Measurements from ENCODE around the gene PDE1C.
A peak's percentile ranks its signal among the peaks of the same experiment; 100 is the strongest.

The PDE1C gene

GRCh38 chr7:31919678-31920369 lies 150.4 kb downstream of the PDE1C start:
- DNase-seq, result no peak
- intact Hi-C loops (cut with DNase I), result no loop called here

DNA sequence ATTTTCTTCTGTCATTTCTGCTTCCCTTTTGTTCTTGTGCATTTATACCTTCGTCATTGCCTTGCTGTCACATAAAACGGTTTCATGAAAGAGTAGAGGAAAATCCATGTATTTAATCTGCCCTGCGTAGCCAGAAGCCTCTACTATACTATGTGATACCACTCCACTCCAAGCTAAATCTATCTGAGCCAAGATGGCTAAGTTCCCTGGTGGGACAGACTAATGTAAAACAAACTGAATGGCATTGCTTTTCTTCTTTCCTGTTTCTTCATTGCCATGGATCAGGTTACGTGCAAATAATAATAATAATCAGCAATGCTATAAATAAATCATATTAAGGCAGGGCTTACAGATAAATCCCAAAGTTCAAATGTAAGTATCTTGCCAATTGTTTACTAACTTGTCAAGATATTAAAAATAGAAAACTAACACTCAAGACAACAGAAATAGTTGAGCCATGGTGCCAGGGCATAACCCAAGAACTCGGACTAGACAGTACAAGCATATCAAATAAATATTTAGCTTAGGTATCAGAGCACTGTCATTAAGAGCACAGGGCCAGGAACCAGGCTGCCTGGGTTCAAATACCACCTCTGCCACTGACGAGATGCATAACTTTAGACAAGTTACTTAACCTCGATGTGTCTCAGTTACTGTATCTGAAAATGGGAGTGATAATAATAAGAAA lies 151.4 kb downstream of the PDE1C start:
- no peak for DNase-seq
- intact Hi-C loops (cut with DNase I), result no loop called here

GRCh38 chr7:31917256-31917655 lies 153.0 kb downstream of the PDE1C start:
- no peak for DNase-seq
- intact Hi-C loops (cut with DNase I), result no loop called here

DNA sequence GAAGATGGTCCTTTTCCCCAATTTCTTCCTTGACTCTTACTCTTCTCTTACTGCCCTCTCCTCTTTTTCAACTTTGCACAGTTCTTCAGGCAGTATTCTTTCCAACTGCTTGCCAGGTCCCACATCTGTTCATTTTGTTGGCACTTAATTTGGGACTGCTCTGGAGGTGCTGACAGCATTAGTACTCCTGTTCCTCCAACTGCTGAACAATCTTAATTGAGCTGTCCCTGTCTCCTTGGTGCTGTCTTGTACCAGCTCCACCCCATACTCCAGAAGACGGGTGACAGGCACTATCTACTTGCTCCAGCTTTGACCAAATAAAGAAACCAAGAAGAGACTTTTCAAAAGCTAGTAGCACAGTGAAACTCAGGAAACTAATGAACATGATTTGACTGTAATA lies 160.0 kb downstream of the PDE1C start:
- intact Hi-C loops (cut with DNase I), result no loop called here
- no peak for DNase-seq

DNA sequence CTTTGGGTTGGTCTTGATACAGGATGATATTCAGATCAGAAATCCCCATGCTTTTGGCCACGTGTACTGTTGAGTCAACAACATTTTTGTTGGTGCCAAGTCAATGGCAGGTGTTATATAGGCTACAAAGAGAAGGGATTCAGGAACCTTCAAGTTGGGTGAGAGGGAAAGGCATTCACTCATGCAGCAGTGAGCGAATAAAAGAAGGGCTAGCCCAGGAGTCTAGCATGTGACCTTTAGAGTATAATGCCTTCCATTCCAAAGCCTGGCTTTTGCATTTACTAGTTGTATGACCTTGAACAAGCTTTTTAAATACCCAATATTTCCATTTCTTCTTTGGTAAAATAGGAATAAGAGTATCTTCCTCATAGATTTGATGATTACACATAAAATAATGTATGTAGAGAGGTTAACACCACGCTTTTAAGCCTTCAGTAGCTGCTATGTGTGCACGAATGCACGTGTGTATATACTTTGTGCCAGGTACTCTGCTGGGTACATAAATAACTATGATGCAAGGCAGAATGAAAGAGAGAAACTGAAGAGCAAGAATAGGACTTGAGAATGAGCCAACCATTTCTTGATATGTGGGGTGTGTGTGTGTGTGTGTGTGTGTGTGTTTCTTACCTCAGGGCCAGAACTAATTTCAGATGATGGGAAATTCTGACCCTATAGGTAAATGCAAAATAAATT lies 163.6 kb downstream of the PDE1C start:
- no peak for DNase-seq
- intact Hi-C loops (cut with DNase I), result no loop called here

DNA sequence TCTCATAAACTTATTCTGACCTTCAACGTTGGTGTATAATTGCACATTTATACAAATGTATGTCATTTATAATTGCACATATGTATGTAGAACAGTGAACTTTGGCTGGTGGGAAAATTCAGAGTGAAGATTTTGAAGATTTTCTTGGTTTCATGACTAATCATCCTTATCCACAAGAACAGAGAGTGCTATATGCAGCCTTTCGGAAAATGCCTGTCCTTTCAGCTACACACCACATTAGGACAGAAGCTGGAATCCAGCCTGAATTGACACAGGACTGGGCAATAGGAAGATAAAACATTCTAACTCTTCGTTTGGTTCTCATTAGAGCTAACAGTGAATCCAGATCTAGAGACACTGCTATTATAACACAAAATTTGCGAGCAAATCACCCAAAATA lies 166.2 kb downstream of the PDE1C start:
- DNase-seq, result no peak
- intact Hi-C loops (cut with DNase I), result no loop called here

DNA sequence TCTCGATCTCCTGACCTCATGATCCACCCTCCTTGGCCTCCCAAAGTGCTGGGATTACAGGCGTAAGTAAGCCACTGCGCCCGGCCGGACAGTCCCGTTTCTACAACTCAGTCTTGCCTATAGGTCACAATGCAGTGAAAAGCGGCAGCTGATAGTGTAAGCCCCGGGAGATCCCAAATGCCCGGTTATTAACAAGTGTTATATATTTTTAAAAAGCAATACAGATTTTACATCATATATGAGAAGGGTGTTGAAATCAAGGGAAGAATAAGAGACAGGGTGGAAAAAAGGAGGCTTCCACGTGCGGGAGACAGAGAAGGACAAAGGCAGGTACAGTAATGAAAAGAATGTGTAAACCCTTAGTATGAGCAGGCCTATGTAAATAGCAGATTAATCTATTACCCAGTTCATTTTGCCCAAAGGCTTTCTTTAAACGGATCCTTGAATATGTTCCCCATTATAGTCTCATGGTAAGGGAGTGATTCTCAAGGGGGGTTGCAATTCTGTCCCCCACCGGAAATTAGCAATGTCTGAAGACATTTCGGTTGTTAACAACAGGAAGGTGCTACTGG lies 170.8 kb downstream of the PDE1C start:
- no peak for DNase-seq

GRCh38 chr7:31896925-31897324 lies 173.3 kb downstream of the PDE1C start:
- DNase-seq, result no peak
- intact Hi-C loops (cut with DNase I), result no loop called here

More for the DNA sequence above, 170.8 kb downstream of the PDE1C start:
- intact Hi-C loops (cut with DNase I), result no loop called here

GRCh38 chr7:31894308-31894707 lies 175.9 kb downstream of the PDE1C start:
- intact Hi-C loops (cut with DNase I), result no loop called here

GRCh38 chr7:31893365-31893764 lies 176.8 kb downstream of the PDE1C start:
- no peak for DNase-seq
- intact Hi-C loops (cut with DNase I), result no loop called here

More at GRCh38 chr7:31894308-31894707, 175.9 kb downstream of the PDE1C start:
- no peak for DNase-seq

GRCh38 chr7:31892099-31892829 lies 177.9 kb downstream of the PDE1C start:
- no peak for DNase-seq
- intact Hi-C loops (cut with DNase I), result no loop called here

- DNase-seq, result no peak
- intact Hi-C loops (cut with DNase I), result no loop called here
Observed at GRCh38 chr7:31890766-31891165, 179.4 kb downstream of the PDE1C start.

- intact Hi-C loops (cut with DNase I), result no loop called here
- DNase-seq, result no peak
Observed at GRCh38 chr7:31890198-31890597, 180.0 kb downstream of the PDE1C start.

DNA sequence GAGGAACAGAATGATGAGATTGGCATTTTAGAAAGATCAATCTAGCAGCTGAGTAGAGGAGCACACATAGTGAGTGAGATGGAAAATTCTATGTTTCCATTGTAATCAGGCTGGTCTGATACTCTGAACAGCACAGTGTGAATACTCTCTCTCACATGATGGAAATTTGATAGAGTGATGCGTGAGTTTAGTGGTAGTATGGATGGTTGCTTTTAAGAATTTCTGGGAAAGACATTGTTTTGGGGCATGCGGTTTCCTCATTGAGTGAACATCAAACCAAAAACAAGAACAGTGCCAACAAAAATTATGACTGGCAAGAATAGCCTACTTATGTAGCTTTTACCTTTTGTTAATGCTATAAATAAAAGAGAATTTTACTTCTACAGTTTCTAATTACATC lies 183.2 kb downstream of the PDE1C start:
- intact Hi-C loops (cut with DNase I), result loop anchor here (10.0 kb wide), 1 partner anchor 158 kb away; no protein-coding TSS in a partner anchor
- no peak for DNase-seq

GRCh38 chr7:31885171-31885570 lies 185.0 kb downstream of the PDE1C start:
- intact Hi-C loops (cut with DNase I), result loop anchor here (10.0 kb wide), 1 partner anchor 160 kb away; no protein-coding TSS in a partner anchor
- DNase-seq, result peak in 1 of 10 donors; percentile 26

DNA sequence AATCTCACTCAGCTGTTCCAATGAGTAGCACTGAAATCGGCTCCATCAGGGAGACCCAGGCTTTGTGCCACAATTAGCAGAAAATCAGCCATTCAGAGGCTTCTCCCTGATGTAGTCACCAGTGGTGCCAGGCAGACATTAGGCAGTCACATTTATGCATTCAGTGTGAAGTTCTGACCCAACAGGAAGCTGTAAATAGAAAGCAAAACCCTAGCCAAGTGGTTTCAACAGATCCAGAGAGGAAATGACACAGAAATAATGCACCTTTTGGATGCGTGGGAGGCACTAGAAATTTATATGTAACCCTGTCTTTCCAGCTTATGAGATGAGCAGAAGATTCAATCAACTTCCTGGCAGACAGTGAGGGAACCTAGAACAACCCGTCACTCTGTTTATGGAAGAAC lies 186.4 kb downstream of the PDE1C start:
- intact Hi-C loops (cut with DNase I), result loop anchor here (10.0 kb wide), 1 partner anchor 161 kb away; no protein-coding TSS in a partner anchor
- DNase-seq, result peak in 9 of 10 donors; percentile 15 to 90 (median 43)

DNA sequence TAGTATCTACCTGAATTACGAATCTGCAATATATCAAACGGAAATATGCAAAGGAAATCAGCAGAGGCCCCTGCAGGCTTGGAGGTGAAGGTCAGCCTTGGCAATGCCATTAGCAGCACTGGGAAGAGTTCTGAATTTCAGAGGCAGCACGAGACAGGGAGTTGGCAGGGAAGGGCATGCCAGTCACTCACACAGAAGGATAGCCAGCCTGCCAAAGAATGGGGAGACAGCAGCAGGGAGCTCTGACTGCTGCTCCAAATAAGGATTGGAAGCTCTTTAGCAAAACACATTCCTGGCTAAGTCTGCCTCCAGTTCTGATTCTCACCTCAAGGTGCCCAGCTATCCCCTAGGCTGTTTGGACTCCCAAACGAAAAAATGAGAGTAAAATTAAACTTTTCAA lies 188.0 kb downstream of the PDE1C start:
- intact Hi-C loops (cut with DNase I), result loop anchor here (10.0 kb wide), 1 partner anchor 163 kb away; no protein-coding TSS in a partner anchor
- peak in 8 of 10 donors; percentile 16 to 90 (median 62) for DNase-seq

DNA sequence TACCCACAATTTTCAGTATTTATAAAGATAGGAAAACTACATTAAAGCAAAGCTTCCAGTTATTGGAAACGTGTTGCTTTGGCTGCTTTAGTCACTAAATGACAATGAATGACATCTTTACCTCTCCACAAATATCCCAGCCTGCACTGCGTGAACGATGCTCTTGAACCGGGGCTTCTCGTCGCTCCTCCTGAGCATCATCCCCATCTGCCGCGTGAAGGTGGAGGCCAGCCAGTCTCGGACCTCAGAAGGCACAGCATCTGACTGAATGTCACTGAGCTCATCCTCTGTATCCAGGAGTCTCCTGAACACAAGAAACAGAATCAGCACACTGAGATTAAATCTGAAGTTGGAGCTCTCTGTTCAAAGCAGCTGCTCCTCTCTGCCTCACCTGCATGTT lies 191.3 kb downstream of the PDE1C start:
- intact Hi-C loops (cut with DNase I), result no loop called here
- peak in 3 of 10 donors; percentile 22 to 83 (median 60) for DNase-seq

GRCh38 chr7:31875424-31875823 lies 194.8 kb downstream of the PDE1C start:
- intact Hi-C loops (cut with DNase I), result no loop called here
- no peak for DNase-seq
